Activated CD4-positive, alpha-beta T cell treated with anti-CD3 and anti-CD28 coated beads, Interleukin-2, Interleukin-4, amounts not matched to agents 100 ng/mL and 50 ng/mL, durations not matched to agents 16 hours and 8 hours (primary cell): ENCODE measurements around the gene SPAG4.
A peak's percentile ranks its signal among the peaks of the same experiment; 100 is the strongest.

Source experiments
- DNase-seq: peaks from one replicate; pipeline ENCODE4 v3.0.0-alpha.2; 2020; ENCODE audit warnings: low spot score

Gene SPAG4, protein sequence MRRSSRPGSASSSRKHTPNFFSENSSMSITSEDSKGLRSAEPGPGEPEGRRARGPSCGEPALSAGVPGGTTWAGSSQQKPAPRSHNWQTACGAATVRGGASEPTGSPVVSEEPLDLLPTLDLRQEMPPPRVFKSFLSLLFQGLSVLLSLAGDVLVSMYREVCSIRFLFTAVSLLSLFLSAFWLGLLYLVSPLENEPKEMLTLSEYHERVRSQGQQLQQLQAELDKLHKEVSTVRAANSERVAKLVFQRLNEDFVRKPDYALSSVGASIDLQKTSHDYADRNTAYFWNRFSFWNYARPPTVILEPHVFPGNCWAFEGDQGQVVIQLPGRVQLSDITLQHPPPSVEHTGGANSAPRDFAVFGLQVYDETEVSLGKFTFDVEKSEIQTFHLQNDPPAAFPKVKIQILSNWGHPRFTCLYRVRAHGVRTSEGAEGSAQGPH

DNA sequence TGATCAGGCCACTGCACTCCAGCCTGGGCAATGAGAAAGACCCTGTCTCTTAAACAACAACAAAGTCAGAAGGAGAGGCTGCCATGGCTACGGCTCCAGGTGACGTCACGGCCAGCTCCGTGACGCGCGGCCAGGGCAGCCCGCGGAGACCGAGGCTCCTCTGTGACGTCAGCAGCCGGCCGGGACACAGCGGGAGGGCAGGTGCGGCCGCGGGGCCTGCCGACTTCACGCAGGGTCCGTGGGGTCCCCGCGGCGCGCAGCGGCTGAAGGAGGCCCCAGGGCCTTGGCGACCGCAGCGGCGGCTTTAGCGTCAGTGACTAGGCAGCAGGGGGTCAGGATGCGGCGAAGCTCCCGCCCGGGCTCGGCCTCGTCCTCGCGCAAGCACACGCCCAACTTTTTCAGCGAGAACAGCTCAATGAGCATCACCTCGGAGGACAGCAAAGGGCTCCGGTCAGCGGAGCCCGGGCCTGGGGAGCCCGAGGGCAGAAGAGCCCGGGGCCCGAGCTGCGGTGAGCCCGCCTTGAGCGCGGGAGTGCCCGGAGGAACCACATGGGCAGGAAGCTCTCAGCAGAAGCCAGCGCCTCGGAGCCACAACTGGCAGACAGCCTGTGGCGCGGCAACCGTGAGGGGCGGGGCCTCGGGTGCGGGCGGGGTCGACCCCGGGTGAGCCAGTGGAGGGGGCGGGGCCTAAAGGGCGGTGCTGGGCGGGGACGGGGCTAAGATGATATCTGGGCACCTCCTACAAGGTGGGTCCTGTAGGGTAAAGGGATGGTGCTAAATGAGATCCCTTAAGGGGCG lies at the start of gene SPAG4:
Gene SPAG4, plus strand, starts transcription at position 163 of the 798 bp plus-strand sequence. Its CDS starts 175 bp downstream, at position 338.
- DNase-seq: peak; percentile 100

- DNase-seq: no peak
These were observed 47.0 kb upstream of the SPAG4 start for GRCh38 chr20:35568645-35569044.

DNA sequence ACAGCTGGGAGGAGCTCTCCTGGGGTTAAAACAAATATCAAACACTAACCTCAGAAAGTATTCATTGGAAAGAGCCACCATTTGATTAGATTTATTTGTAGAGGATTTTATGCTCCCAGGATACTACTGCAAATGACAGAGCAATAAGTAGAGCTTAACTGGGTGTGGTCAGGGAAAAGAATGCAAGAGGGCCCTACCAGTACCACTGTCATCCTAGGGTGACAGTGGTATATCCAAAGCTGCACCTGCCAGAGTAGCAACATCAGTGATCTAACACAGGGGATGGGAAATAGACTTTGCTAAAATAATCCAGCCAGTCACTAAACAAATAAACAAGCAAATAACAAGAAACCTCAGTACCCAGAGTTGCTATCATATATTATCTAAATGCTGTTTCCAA lies 44.1 kb upstream of the SPAG4 start:
- DNase-seq: no peak

GRCh38 chr20:35572838-35573237 lies 42.8 kb upstream of the SPAG4 start:
- DNase-seq: no peak

DNA sequence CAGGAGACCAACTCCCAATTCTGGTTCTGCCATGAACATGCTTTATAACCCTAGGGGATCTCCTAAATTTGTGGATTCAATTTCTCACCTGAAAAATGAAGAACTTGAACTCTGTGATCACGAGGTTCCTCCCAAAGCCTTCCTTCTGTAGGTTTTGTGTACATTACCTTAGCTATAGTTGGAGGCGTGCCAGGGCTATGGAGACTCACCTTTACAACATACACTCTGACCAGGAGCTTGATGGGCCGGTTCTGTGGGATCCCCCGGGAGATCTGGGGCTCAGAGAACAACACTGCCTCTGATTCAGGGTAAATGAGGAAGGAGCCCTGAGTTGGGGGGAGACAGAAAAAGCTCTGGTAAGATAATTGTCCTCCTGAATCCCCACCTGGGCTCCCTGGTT lies 39.7 kb upstream of the SPAG4 start:
- DNase-seq: no peak

GRCh38 chr20:35576816-35577215 lies 38.8 kb upstream of the SPAG4 start:
- DNase-seq: no peak

- DNase-seq: no peak
These were observed 37.2 kb upstream of the SPAG4 start for GRCh38 chr20:35578469-35578868.

DNA sequence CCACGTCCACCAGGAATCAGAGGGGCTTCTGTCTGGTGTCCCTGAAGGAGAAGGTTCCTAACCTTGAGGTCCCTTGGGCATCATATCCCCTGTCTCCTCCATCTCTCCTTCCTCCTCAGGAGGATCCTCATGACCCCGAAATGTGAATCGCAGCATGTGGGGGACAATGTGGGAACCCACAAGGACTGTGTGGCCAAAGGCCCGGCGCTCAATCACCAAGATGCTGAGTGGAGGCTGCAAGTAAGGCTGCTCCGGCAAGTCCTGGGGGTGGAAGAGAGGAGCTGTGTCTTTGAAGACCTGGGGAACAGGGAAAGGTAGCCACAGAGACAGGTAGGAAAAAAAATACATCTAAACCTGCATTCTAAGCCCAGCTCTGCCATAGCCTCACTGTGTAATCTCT lies 36.4 kb upstream of the SPAG4 start:
- DNase-seq: no peak

- no peak for DNase-seq
These were observed 33.5 kb upstream of the SPAG4 start for GRCh38 chr20:35582131-35582530.

DNA sequence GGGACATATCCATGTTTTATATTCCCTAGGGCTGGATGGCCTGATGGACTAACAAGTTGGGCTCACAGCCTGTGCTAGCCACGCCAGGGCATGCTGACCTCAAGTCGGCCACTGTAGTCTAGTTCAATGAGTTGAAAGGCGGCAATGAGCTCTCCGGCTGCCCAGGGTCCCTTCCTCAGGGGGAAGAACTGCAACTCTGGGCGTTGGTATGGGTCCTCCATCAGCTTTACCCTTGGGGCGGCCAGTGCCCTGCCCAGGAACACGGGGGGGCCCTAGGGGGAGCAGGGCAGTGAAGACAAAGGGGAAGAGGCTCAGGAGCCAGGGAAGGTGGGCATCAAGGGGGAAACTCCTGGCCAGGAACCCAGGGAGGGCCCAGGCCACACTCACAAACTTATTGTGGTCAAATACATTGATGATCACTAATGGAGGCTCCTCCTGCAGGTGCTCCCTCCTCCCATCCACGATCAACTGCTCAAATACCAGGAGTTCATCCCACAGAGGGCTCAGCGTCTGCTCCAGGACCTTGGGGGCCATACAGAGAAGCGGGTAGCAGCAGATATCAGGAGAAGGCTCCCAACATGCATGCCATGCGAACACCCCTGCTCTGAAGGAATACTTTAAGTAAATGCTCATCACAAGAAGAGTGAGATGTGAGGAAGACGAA lies 32.8 kb upstream of the SPAG4 start:
- no peak for DNase-seq

DNA sequence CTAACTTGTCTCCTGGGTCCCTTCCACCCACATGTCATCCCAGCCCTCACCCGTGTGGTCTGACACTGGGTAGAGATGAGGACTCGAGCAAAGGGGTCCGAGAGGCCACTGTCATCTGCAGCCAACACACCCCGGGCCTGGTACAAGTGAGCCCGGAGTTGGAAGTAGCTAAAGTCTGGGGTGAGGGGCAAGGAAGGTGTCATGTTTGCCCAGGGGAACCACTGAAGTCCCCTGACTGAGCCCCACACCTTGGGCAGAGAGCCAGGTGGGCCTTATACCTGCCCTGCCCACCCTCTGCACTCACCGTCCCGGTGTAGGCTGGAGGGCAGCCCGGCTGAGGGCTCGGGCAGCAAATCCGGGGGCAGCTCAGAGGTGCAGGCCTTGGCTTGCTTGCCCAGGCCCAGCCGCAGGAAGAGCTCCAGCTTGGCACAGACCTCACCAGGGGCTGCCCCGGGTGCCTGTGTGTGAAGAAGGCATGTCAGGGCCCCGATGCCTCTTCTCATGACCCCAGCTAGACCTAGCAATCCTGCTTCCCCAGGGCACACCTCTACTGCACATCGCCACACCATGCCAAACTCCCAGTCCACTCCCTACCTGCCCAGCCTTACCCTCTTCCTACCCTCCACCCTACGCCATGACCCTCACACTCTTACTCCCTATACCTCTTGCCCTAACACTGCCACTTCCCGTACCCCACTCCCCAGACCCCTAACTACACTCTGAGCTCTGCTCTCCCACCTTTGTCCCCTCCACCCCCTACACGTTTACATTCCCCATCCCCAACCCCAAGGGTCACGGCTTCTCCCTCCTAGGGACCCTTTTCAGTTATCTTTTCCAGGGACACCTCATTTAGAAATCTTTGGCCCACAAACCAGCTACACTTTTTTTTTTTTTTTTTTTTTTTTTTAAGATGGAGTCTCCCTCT lies 31.7 kb upstream of the SPAG4 start:
- no peak for DNase-seq

- DNase-seq: no peak
These were observed 28.7 kb upstream of the SPAG4 start for GRCh38 chr20:35586751-35587425.

GRCh38 chr20:35587436-35587835 lies 28.2 kb upstream of the SPAG4 start:
- no peak for DNase-seq

- no peak for DNase-seq
These were observed 27.2 kb upstream of the SPAG4 start for GRCh38 chr20:35588397-35588796.

- no peak for DNase-seq
These were observed 23.2 kb upstream of the SPAG4 start for GRCh38 chr20:35592339-35592974.

DNA sequence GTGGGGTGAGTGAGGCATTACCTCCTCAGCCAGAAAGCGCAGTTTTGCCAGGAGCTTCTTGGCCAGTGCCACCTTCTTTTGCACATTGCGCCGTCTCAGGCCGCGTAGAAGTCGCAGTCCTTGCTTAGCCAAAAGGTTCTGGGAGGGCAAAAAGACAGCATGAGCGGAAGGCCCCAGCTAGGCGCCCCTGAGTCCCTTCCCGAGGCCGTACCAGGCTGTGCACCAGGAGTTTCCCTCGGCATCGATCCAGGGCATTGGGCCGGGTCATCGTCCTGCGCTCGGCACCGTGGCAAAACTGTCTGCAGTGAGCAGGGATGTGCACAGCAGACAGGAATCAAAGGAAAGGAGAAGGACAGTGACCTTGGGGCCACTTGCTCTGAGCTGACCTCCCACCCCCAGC lies 20.2 kb upstream of the SPAG4 start:
- DNase-seq: no peak

- no peak for DNase-seq
These were observed 19.7 kb upstream of the SPAG4 start for GRCh38 chr20:35595901-35596300.

DNA sequence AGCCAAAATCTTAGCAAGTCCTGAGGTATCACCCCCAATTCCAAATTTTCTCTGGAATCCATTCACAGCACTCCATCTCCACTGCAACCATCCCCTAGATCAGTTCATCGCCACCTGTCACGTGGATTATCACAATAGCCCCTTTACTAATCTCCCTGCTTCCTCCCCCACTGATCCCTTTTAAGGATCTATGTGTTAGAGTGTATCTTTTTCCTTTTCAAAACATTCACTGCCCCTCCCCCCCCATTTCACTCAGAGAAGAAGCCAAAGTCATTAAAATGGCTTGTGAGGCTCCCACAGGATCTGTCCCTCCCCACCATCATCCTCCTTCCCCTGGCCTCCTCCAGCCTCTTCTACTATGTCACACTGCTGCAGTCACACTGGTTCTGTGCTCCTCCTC lies 18.4 kb upstream of the SPAG4 start:
- DNase-seq: no peak

DNA sequence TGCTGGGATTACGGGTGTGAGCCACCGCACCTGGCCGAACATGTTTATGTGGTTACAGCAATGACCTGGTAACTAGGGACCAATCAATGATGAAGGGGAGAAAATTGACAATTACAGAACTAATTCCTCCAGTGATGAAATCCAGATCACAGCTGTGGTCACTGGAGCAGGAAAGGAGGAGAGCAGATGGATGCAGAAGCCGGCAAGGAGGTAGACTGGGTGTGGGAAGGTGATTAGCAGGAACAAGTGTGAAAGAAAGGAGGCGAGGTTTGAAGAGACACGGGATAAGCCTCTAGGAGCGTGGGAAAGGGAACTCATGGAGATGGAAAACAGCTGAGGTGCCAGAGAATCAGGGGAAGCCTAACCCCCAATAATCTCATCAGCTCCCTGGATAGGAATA lies 17.2 kb upstream of the SPAG4 start:
- no peak for DNase-seq
